ENCODE measurements around the gene KCND2.
A peak's percentile ranks its signal among the peaks of the same experiment; 100 is the strongest.

GRCh38 chr7:120337308-120337907 is 64.4 kb downstream of the KCND2 start:
- TF ChIP-seq CTCF (conservative IDR thresholded peaks at IDR 0.05) = peak; percentile 70
- no peak for TF ChIP-seq EZH2 (IDR thresholded peaks at IDR 0.05; ENCODE audit: low read depth)
